ENCODE measurements around the gene PLAAT2. TPM values are rescaled to one million over a fixed set of nuclear protein-coding genes. Genes with fewer than 3 reads are reported as not detected.

The PLAAT2 gene
- total and polyA plus RNA-seq, 9 of the 15 experiments (the other 6 are each of a cell fraction or from before 2014, with no cell fraction given): not detected

GRCh38 chr11:63534895-63535461 lies 28.2 kb downstream of the PLAAT2 start (continued):
- TF ChIP-seq ARID3B (CRISPR knock-in tag; IDR thresholded peaks at IDR 0.05; ENCODE audit: borderline replicate concordance) (peak; percentile 29; the same call in 1 of the 2 replicates), ZEB2 (IDR thresholded peaks at IDR 0.05) (peak; percentile 82), HSF4 (CRISPR knock-in tag; IDR thresholded peaks at IDR 0.05; ENCODE audit: borderline replicate concordance) (peak; percentile 98), ZNF347 (CRISPR knock-in tag; IDR thresholded peaks at IDR 0.05; ENCODE audit: low read depth) (peak; percentile 87), ETV5 (CRISPR knock-in tag; IDR thresholded peaks at IDR 0.05; ENCODE audit: low read depth) (no peak), SP1 (CRISPR knock-in tag; IDR thresholded peaks at IDR 0.05) (no peak), GATA2 (CRISPR knock-in tag; IDR thresholded peaks at IDR 0.05) (no peak), PREB (CRISPR knock-in tag; IDR thresholded peaks at IDR 0.05) (no peak), TAF15 (IDR thresholded peaks at IDR 0.05; ENCODE audit: low read depth, low read length) (no peak), GTF2F1 (IDR thresholded peaks at IDR 0.05; ENCODE audit: low read depth, low read length) (no peak), NCOR1 (IDR thresholded peaks at IDR 0.05) (no peak), PRDM10 (IDR thresholded peaks at IDR 0.05; ENCODE audit: partially characterized antibody) (no peak), FOS (IDR thresholded peaks at IDR 0.05; ENCODE audit: extremely low read depth, insufficient read length) (no peak), CBFB (CRISPR knock-in tag; IDR thresholded peaks at IDR 0.05) (no peak), ZNF696 (CRISPR knock-in tag; conservative IDR thresholded peaks at IDR 0.05) (peak; percentile 81; the same call in 1 of the 2 replicates), KLF6 (CRISPR knock-in tag; IDR thresholded peaks at IDR 0.05; ENCODE audit: borderline replicate concordance) (peak; percentile 99), MEF2D (tag; conservative IDR thresholded peaks at IDR 0.05; ENCODE audit: low read depth) (peak; percentile 95), BRD9 (IDR thresholded peaks at IDR 0.05; ENCODE audit: low read depth, partially characterized antibody) (no peak), MCM3 (IDR thresholded peaks at IDR 0.05) (no peak), RBFOX2 (IDR thresholded peaks at IDR 0.05; ENCODE audit: low read depth, low read length) (no peak), E2F1 (CRISPR knock-in tag; IDR thresholded peaks at IDR 0.05) (no peak), HES1 (IDR thresholded peaks at IDR 0.05; ENCODE audit: low read depth) (no peak)

All from K562 (cell line).